Stimulated activated CD4-positive, alpha-beta T cell treated with anti-CD3 and anti-CD28 coated beads, Interleukin-1b, Interleukin-23, amount 100 ng/mL, for 1 hour (primary cell): ENCODE measurements around the gene FJX1.
"Not testable (repeated sequence)": the region's sequence is repeated elsewhere in the genome, so short reads cannot be mapped to it uniquely, and the experiment has no call there.

ENCODE experiments used
- DNase-seq, 2 donors: peaks; one replicate each; pipeline ENCODE4 v3.0.0-alpha.2; 2020; ENCODE audit warnings: low read depth in 2 of 2

FJX1 gene

GRCh38 chr11:35632301-35632700 lies 14.0 kb downstream of the FJX1 start:
- DNase-seq, result no peak

GRCh38 chr11:35633827-35634423 lies 15.7 kb downstream of the FJX1 start:
- no peak for DNase-seq

- no peak for DNase-seq
These were observed 17.7 kb downstream of the FJX1 start for GRCh38 chr11:35635933-35636332.

GRCh38 chr11:35639591-35640179 lies 21.4 kb downstream of the FJX1 start:
- DNase-seq, result no peak

- DNase-seq, result no peak
These were observed 23.1 kb downstream of the FJX1 start for GRCh38 chr11:35641171-35641897.

GRCh38 chr11:35641964-35642363 lies 23.7 kb downstream of the FJX1 start:
- no peak for DNase-seq

- DNase-seq, result no peak
These were observed 29.3 kb downstream of the FJX1 start for GRCh38 chr11:35647421-35648093.

- no peak for DNase-seq
These were observed 31.7 kb downstream of the FJX1 start for GRCh38 chr11:35650006-35650405.

- no peak for DNase-seq
These were observed 32.2 kb downstream of the FJX1 start for GRCh38 chr11:35650467-35650866.

GRCh38 chr11:35651263-35651662 lies 33.0 kb downstream of the FJX1 start:
- no peak for DNase-seq

GRCh38 chr11:35652786-35653185 lies 34.5 kb downstream of the FJX1 start:
- not testable (repeated sequence) for DNase-seq

- DNase-seq, result no peak
These were observed 36.5 kb downstream of the FJX1 start for GRCh38 chr11:35654711-35655110.

GRCh38 chr11:35655254-35655653 lies 37.0 kb downstream of the FJX1 start:
- DNase-seq, result no peak

GRCh38 chr11:35655856-35656255 lies 37.6 kb downstream of the FJX1 start:
- no peak for DNase-seq

GRCh38 chr11:35658020-35658948 lies 40.0 kb downstream of the FJX1 start:
- no peak for DNase-seq

GRCh38 chr11:35661534-35661933 lies 43.3 kb downstream of the FJX1 start:
- DNase-seq, result no peak

GRCh38 chr11:35662061-35662648 lies 43.9 kb downstream of the FJX1 start:
- no peak for DNase-seq

GRCh38 chr11:35662649-35663407 lies 44.6 kb downstream of the FJX1 start, which contains the start of gene TRIM44:
Gene TRIM44 (plus strand): TSS chr11:35662775. CDS start chr11:35663112, 337 bp downstream.
- peak; percentile 29 to 73 for DNase-seq

- DNase-seq, result no peak
These were observed 45.1 kb downstream of the FJX1 start for GRCh38 chr11:35663408-35663702.

- no peak for DNase-seq
These were observed 46.7 kb downstream of the FJX1 start for GRCh38 chr11:35664977-35665441.
